ENCODE results near the gene CAPN11.
"Not testable (repeated sequence)": the region's sequence is repeated elsewhere in the genome, so short reads cannot be mapped to it uniquely, and the experiment has no call there.

Gene CAPN11

GRCh38 chr6:44131892-44132291 is 26.7 kb upstream of the CAPN11 start:
- no peak for DNase-seq (ENCODE audit: low read depth in 2 of 2, low spot score in 1 of 2)

DNA sequence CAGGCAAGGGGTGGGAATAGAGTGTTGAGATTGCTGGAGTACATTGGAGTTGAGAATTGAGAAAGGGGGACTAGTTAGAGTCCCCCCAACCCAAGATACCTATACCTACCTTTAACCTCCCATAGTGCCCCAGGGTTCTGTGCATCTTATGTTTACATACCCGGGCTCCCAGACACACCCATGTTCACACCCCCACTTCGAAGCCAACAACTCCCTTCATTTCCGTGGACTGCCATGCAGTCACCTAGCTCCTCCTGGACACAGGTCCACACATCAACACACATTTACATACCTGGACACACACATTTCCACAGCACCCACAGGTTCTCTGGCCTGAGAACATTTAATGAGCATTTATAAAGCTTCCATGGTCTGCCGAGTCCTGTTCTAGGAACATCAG is 26.1 kb upstream of the CAPN11 start:
- no peak for DNase-seq (ENCODE audit: low read depth in 2 of 2, low spot score in 1 of 2)

GRCh38 chr6:44133003-44133931 is 25.4 kb upstream of the CAPN11 start:
- no peak for DNase-seq (ENCODE audit: low read depth in 2 of 2, low spot score in 1 of 2)

- no peak for DNase-seq (ENCODE audit: low read depth in 2 of 2, low spot score in 1 of 2)
Measured at GRCh38 chr6:44133981-44134711, 24.5 kb upstream of the CAPN11 start.

GRCh38 chr6:44135173-44135758 is 23.4 kb upstream of the CAPN11 start:
- no peak for DNase-seq (ENCODE audit: low read depth in 2 of 2, low spot score in 1 of 2)

- DNase-seq (ENCODE audit: low read depth in 2 of 2, low spot score in 1 of 2), result no peak
Measured at GRCh38 chr6:44135875-44136274, 22.7 kb upstream of the CAPN11 start.

- DNase-seq (ENCODE audit: low read depth in 2 of 2, low spot score in 1 of 2), result no peak
Measured at GRCh38 chr6:44138717-44139350, 19.8 kb upstream of the CAPN11 start.

GRCh38 chr6:44139351-44139743 is 19.3 kb upstream of the CAPN11 start:
- no peak for DNase-seq (ENCODE audit: low read depth in 2 of 2, low spot score in 1 of 2)

DNA sequence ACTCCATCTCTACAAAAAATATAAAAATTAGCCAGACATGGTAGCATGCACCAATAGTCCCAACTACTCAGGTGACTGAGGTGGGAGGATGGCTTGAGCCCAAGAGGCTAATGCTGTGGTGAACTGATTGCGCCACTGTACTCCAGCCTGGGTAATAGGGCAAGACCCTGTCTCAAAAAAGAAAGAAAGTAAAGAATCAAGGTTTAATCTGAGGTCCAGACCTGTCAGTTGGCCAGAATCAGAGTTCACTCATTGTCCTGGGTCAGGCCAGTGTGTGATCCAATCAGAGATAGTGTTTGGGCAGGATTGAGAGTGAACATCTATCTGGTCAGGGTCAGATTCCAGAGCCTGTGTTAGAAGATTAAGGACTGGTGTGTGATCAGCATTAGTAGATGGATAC is 15.8 kb upstream of the CAPN11 start:
- DNase-seq (ENCODE audit: low read depth in 2 of 2, low spot score in 1 of 2), result no peak

DNA sequence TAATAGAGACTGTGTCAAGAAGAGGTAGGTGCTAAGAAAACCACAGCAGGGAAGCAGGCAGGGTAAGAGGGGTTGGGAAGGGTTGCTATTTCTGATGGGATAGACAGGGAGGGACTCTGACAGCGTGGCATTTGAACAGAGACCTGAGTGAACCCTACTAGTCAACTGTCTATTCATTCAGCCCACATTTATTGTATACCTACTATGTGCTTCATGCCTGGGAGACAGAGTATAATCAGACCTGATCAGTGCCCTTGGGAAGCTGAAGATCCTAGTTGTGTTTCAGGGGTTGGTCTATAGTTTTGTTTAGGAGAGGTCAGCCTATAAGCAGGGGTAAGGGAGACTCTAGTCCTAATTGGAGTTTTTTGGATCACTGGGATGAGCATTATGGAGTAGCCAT is 14.9 kb upstream of the CAPN11 start:
- no peak for DNase-seq (ENCODE audit: low read depth in 2 of 2, low spot score in 1 of 2)

GRCh38 chr6:44144536-44144935 is 14.1 kb upstream of the CAPN11 start:
- DNase-seq (ENCODE audit: low read depth in 2 of 2, low spot score in 1 of 2), result not testable (repeated sequence)

GRCh38 chr6:44145839-44146238 is 12.8 kb upstream of the CAPN11 start:
- DNase-seq (ENCODE audit: low read depth in 2 of 2, low spot score in 1 of 2), result no peak

- DNase-seq (ENCODE audit: low read depth in 2 of 2, low spot score in 1 of 2), result no peak
Measured at GRCh38 chr6:44146685-44147084, 11.9 kb upstream of the CAPN11 start.

DNA sequence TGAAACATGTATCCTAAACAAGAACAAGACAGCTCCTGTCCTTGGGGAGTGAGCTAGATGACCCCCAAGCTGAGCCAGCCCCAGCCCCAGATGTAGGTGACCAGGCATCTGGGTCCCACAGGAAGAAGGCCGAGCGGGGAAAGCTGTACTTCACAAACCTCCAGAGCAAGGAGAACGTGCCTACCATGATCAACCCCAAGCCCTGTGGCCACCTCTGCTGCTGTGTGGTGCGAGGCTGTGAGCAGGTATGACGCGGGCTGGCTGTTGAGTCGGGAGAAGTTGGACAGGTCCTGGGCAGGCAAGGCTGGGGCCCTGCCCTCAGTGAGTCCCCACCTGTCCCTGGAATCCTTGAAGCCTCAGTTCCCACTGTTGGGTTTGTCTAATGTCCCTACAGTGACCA is 11.4 kb upstream of the CAPN11 start:
- DNase-seq (ENCODE audit: low read depth in 2 of 2, low spot score in 1 of 2), result no peak

GRCh38 chr6:44148306-44148705 is 10.3 kb upstream of the CAPN11 start:
- DNase-seq (ENCODE audit: low read depth in 2 of 2, low spot score in 1 of 2), result no peak

GRCh38 chr6:44149369-44150012 is 9.1 kb upstream of the CAPN11 start:
- DNase-seq (ENCODE audit: low read depth in 2 of 2, low spot score in 1 of 2), result no peak

- DNase-seq (ENCODE audit: low read depth in 2 of 2, low spot score in 1 of 2), result no peak
Measured at GRCh38 chr6:44150317-44150917, 8.2 kb upstream of the CAPN11 start.

DNA sequence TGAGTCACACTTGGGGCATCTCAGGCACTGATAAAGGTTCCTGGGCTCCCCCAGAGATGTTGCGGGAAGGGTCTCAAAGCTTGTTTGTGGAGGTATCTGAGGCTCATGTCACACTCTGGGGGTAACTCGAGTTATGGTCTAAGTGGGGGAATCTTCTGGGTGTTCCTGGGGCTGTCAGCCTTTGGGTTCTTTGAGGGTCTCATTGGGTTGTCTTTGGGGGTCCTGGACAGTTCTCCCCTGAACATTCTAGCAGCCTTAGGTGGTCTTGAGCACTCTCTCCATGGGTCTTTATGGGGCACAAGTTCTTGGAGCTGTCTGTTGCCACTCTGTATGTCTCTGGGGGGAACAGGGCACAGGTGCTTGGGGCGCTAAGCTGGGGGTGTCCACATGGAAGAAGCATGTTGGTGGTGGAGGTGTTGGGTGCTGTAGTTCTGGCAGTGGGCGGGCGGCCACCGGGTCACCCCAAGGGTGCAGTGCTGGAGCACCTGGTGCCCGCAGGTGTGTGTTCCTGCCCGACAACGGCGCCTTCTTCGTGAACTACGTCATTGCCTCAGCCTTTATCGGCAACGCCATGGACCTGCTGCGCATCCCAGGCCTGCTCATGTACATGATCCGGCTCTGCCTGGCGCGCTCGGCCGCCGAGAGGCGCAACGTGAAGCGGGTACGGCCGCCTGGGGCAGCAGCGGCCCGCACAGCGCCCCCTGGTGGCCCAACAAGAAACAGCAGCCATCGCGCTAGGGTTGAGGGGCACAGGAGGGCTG is 7.1 kb upstream of the CAPN11 start:
- DNase-seq (ENCODE audit: low read depth in 2 of 2, low spot score in 1 of 2), result peak; percentile 61 to 65

DNA sequence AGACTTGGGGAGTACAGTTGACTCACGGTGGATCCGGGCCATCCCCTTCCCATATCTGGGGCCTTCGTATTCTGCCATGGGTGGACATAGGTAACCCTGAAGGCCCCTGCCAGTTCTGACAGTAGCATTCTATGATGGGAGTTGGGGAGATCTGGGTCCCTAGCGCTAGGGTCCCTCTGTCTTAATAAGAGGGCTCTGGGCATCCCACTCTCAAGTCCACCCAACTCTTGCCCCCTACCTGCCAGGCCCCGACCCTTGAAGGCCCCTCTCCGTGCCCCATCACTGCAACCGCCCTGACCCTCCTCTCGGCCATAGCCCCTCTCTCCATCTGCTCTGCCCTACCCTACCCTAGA is 6.5 kb upstream of the CAPN11 start:
- no peak for DNase-seq (ENCODE audit: low read depth in 2 of 2, low spot score in 1 of 2)

GRCh38 chr6:44152533-44152932 is 6.1 kb upstream of the CAPN11 start:
- DNase-seq (ENCODE audit: low read depth in 2 of 2, low spot score in 1 of 2), result no peak
